ENCODE results near the gene MED26.

- TF ChIP-seq POLR2A (IDR thresholded peaks at IDR 0.05) (no peak), CTCF (IDR thresholded peaks at IDR 0.05) (no peak)
Measured at GRCh38 chr19:16609511-16610200, 18.3 kb downstream of the MED26 start.
